LNCaP clone FGC (cell line): ENCODE measurements around the gene MYBPC2.

Experiments
- DNase-seq: peaks from one replicate; pipeline ENCODE4 v3.0.0-alpha.2; 2011; ENCODE audit warnings: low read depth
- H3K4me3 ChIP-seq: 2 replicates; pipeline ENCODE4 v1.5.1; 2011; ENCODE audit warnings: mild to moderate bottlenecking, low read depth, low read length, control low read depth
- TF ChIP-seq, protein P1 (sequence below): IDR thresholded peaks from 2 replicates; pipeline ENCODE4 v1.5.1; 2012; ENCODE audit warnings: mild to moderate bottlenecking; ENCODE audit not compliant: control insufficient read depth, insufficient read depth; ENCODE audit errors: extremely low read depth

MYBPC2 gene

DNA sequence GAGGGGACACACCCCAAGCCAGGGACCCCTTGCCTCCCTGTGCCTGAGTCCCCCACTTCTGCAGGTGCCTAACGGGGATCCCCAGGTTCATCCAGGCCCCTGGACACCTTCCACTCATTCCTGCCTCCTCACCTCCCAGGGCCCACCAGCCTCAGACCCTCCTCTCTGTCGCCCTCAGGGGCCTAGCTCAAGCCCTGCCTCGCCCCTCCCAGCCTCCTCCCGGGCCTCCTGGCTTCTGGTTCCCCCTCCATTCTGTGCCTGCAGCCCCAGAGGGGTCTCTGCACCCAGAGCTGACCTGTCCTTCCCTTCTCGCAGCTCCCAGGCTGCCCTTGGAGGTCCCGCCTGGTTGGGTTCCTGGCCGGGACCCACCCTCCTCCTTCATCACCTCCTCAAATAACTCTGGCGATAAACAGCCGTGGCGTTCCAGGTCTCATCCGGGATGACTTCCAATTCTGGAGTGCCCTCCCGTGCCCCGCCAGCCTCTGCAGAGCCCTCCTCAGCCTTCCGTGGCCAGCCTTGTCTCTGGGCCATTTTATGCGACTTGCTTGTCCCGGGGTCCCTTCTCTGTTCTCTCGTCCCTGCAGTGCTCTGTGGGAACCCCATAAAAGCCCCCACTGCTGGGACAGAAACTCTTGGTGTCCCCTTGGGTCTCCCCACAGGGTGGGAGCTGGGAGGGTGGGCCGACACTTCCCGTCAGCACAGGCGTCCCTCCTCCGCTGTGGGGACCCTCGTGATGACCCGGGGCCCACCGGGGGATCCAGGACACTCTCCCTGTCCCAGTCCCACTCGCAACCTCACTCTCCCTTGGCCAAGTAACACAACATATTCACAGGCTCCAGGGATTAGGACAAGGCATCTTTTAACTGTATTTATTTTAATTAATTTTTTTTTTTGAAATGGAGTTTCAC is 69.1 kb downstream of the MYBPC2 start:
- TF ChIP-seq, protein P1, sequence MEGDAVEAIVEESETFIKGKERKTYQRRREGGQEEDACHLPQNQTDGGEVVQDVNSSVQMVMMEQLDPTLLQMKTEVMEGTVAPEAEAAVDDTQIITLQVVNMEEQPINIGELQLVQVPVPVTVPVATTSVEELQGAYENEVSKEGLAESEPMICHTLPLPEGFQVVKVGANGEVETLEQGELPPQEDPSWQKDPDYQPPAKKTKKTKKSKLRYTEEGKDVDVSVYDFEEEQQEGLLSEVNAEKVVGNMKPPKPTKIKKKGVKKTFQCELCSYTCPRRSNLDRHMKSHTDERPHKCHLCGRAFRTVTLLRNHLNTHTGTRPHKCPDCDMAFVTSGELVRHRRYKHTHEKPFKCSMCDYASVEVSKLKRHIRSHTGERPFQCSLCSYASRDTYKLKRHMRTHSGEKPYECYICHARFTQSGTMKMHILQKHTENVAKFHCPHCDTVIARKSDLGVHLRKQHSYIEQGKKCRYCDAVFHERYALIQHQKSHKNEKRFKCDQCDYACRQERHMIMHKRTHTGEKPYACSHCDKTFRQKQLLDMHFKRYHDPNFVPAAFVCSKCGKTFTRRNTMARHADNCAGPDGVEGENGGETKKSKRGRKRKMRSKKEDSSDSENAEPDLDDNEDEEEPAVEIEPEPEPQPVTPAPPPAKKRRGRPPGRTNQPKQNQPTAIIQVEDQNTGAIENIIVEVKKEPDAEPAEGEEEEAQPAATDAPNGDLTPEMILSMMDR = no peak
- no peak overlapping the region for H3K4me3 ChIP-seq
- no peak for DNase-seq

DNA sequence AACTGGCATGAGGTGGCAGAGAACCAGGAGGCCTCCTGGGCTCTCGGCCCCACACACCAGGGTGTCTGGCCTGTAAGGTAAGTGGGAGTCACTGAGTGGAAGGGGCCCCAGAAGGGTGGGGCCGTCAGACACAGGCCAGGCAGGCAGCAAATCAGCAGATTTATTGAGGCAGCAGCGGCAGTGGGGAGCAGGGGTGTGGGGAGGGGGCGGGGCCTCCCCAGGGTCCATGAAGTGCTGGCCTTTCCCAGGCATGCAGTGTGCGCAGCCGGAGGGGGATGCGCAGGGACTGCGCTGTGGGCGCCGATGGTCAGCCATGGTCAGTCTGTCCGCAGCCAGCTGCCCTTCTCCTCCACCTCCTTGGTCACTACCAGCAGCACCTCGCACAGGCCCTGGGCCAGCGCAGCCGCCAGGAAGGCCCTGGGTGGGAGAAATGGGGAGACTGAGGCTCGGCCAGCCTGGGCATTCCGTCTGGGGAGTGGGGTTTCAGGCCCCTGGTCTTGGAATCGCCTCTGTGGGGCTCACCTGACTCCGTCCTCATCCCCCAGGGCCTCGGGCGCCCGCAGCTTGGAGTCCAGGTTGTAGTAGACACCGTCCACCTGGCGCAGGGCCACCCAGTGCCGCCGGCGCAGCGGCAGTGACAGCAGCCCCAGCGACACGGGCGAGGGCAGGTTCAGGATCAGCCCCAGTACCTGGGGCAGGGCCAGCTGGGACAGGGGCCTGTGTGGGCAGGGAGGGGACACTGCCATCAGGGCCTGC is 73.3 kb downstream of the MYBPC2 start:
- no peak for DNase-seq
- TF ChIP-seq, protein P1 = no peak
- no peak overlapping the region for H3K4me3 ChIP-seq

DNA sequence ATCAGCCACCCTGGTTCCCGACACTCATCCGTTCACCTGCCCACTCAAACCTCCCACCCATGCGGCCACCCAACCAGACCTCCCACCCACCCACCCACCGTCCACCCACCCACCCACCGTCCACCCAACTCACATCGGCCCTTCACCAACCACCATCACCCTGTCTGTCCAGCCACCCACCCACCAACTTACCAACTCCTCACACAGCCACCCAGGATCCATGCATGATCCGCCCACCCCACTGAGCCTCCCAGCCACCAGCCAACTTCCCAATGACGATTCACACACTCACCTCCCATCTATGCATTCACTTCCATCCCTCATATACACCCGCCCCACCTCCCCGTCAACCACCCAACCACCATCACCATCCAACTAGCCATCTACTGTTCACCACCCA is 74.0 kb downstream of the MYBPC2 start:
- no peak overlapping the region for H3K4me3 ChIP-seq
- DNase-seq = no peak
- TF ChIP-seq, protein P1 = no peak

DNA sequence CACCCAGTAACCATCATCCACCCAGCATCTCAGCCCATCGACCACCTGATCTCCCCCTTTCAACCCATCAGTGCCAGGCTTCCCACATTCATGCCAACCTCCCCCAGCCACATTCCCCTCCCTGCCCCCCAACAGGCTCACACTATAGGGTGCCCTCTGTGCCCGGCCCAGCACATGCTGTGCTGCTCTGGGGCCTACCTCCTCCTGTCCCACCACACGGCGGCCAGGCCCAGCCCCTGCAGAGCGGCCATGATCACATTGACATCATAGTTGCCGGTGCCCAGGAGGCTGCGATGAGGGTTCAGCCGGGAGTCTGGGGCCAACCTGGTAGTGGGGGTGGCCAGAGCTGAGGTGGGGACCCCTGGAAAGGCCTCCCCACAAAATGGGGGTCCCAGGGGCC is 74.7 kb downstream of the MYBPC2 start:
- TF ChIP-seq, protein P1 = no peak
- H3K4me3 ChIP-seq = no peak overlapping the region
- no peak for DNase-seq

DNA sequence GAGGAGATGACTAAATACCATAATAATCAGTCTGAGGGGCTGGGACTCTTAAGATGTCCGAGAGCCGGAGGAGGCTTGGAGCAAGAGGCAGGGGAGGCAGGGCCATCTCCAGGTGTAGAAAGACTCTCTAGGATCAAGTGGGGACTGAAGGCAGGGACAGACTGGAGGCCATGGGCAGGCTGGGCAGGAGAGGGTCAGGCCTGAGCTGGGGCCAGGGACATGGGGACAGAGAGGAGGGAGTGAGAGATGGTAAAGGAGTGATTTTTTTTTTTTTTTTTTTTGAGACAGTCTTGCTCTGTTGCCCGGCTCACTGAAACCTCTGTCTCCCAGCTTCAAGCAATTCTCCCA is 76.1 kb downstream of the MYBPC2 start:
- no peak overlapping the region for H3K4me3 ChIP-seq
- TF ChIP-seq, protein P1 = no peak
- DNase-seq = no peak

DNA sequence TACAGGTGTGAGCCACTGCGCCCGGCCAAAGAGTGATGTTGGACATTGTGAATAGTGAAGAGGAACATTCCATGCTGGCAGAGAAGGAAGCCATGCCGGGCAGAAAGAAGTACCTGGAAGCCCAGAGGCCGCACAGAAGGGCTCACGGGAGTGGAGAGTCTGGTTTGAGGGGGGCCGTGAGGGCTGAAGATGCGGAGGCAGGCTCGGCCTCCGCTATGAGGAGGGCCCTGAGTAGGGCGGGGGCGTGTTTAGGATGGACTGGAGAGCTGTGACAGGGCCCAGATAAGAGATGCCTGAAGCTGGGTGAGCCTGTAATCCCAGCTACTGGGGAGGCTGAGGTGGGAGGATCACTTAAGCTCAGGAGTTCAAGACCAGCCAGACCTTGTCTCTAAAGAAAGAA is 76.7 kb downstream of the MYBPC2 start:
- DNase-seq = no peak
- TF ChIP-seq, protein P1 = no peak
- no peak overlapping the region for H3K4me3 ChIP-seq
